Neural cell (in vitro differentiated cells): ENCODE measurements around the gene TECPR2. TPM values are rescaled to one million over a fixed set of nuclear protein-coding genes. Genes with fewer than 3 reads are reported as not detected.

Source experiments
- H2AFZ ChIP-seq: fragments of 200-600, 300-800 bp; sonication (generic), shearing (Covaris generic); 2 replicates; pipeline ENCODE4 v1.6.0; 2014; ENCODE audit warnings: low read depth, mild to moderate bottlenecking, antibody characterized with exemption, low read length, moderate library complexity
- H3F3A ChIP-seq: fragments of 200-600 bp; shearing (Covaris generic); 2 replicates; pipeline ENCODE4 v1.6.1; 2016; ENCODE audit warnings: mild to moderate bottlenecking, moderate library complexity, mixed read lengths, antibody characterized with exemption, low read length; ENCODE audit not compliant: insufficient read depth, poor library complexity, severe bottlenecking
- H3K27ac ChIP-seq: fragments of 200-600, 300-800 bp; sonication (generic), shearing (Covaris generic); 2 replicates; pipeline ENCODE4 v1.5.1; 2014; ENCODE audit warnings: mild to moderate bottlenecking, low read length, moderate library complexity
- H3K27me3 ChIP-seq: fragments of 300-800, 200-600 bp; sonication (generic), shearing (Covaris generic); 2 replicates; pipeline ENCODE4 v1.6.0; 2014; ENCODE audit warnings: mild to moderate bottlenecking, low read depth, low read length, moderate library complexity; ENCODE audit not compliant: insufficient read depth
- H3K36me3 ChIP-seq: fragments of 300-800, 200-600 bp; sonication (generic), shearing (Covaris generic); 2 replicates; pipeline ENCODE4 v1.5.1; 2014; ENCODE audit warnings: mild to moderate bottlenecking, antibody characterized with exemption, low read length, moderate library complexity; ENCODE audit not compliant: insufficient read depth
- H3K4me2 ChIP-seq: fragments of 300-800, 200-600 bp; sonication (generic), shearing (Covaris generic); 2 replicates; pipeline ENCODE4 v1.6.0; 2014; ENCODE audit warnings: mild to moderate bottlenecking, low read length
- H3K4me3 ChIP-seq: fragments of 300-800, 200-600 bp; sonication (generic), shearing (Covaris generic); 2 replicates; pipeline ENCODE4 v1.5.1; 2014; ENCODE audit warnings: mild to moderate bottlenecking, low read length, moderate library complexity
- H3K79me2 ChIP-seq: fragments of 200-600 bp; shearing (Covaris generic); replicated peaks from 2 replicates; pipeline ENCODE4 v1.6.0; 2014; ENCODE audit warnings: mild to moderate bottlenecking, low read length, moderate library complexity; ENCODE audit not compliant: insufficient read depth
- H3K9ac ChIP-seq: fragments of 300-800, 200-600 bp; sonication (generic), shearing (Covaris generic); 2 replicates; pipeline ENCODE4 v1.6.1; 2016; ENCODE audit warnings: mild to moderate bottlenecking, low read length, mixed read lengths
- H3K9me2 ChIP-seq: fragments of 200-600 bp; shearing (Covaris generic); 2 replicates; pipeline ENCODE4 v1.6.1; 2016; ENCODE audit warnings: mild to moderate bottlenecking, low read length, mixed read lengths; ENCODE audit not compliant: insufficient read depth
- H3K9me3 ChIP-seq: fragments of 200-600, 300-800 bp; sonication (generic), shearing (Covaris generic); 2 replicates; pipeline ENCODE4 v1.6.1; 2016; ENCODE audit warnings: mild to moderate bottlenecking, mixed run types, low read length, moderate library complexity, mixed read lengths
- H4K20me1 ChIP-seq: fragments of 200-600 bp; shearing (Covaris generic); 2 replicates; pipeline ENCODE4 v1.6.1; 2016; ENCODE audit warnings: mild to moderate bottlenecking, mixed run types; ENCODE audit not compliant: insufficient read depth
- CTCF ChIP-seq: fragments of 450-650 bp; IDR thresholded peaks from 2 replicates; pipeline ENCODE4 v1.5.1; 2014; ENCODE audit warnings: antibody characterized with exemption, mild to moderate bottlenecking, moderate library complexity; ENCODE audit not compliant: poor library complexity, severe bottlenecking
- EP300 ChIP-seq: fragments of 450-650 bp; conservative IDR thresholded peaks from 2 replicates; pipeline ENCODE4 v1.6.1; 2014; ENCODE audit warnings: antibody characterized with exemption, mild to moderate bottlenecking, moderate library complexity; ENCODE audit not compliant: poor library complexity, severe bottlenecking
- EZH2 ChIP-seq: fragments of 200-600, 300-800 bp; shearing (Covaris generic), sonication (generic); IDR thresholded peaks from 2 replicates; pipeline ENCODE4 v1.6.1; 2014; ENCODE audit warnings: antibody characterized with exemption, low read length, borderline replicate concordance, mild to moderate bottlenecking; ENCODE audit not compliant: insufficient read depth, poor library complexity, severe bottlenecking
- MXI1 ChIP-seq: fragments of 450-650 bp; conservative IDR thresholded peaks from 2 replicates; pipeline ENCODE4 v1.6.1; 2014; ENCODE audit warnings: antibody characterized with exemption, mild to moderate bottlenecking; ENCODE audit not compliant: poor library complexity, severe bottlenecking
- POLR2AphosphoS5 ChIP-seq: IDR thresholded peaks from 2 replicates; pipeline ENCODE4 v1.6.1; 2012
- RAD21 ChIP-seq: fragments of 450-650 bp; conservative IDR thresholded peaks from 2 replicates; pipeline ENCODE4 v1.6.1; 2014; ENCODE audit warnings: antibody characterized with exemption, mild to moderate bottlenecking, moderate library complexity
- REST ChIP-seq: IDR thresholded peaks from 2 replicates; pipeline ENCODE4 v1.6.1; 2012; ENCODE audit warnings: borderline replicate concordance
- SMC3 ChIP-seq: fragments of 450-650 bp; conservative IDR thresholded peaks from 2 replicates; pipeline ENCODE4 v1.6.1; 2014; ENCODE audit warnings: antibody characterized with exemption, mild to moderate bottlenecking, moderate library complexity; ENCODE audit not compliant: poor library complexity
- TAF1 ChIP-seq: IDR thresholded peaks from 2 replicates; pipeline ENCODE4 v1.6.1; 2012; ENCODE audit warnings: low read depth
- polyA plus RNA-seq: library from polyadenylated mRNA; depleted of rRNA; stranded (reverse); fragments of >200 nt; gene quantifications from 2 replicates; pipeline ENCODE4 v1.2.3, GENCODE V29; 2014

Gene TECPR2
- polyA plus RNA-seq, 1 donor from 2014 or later = 7.0 TPM

GRCh38 chr14:102473559-102473958, 110.8 kb downstream of the TECPR2 start (continued):
- no peak for TF ChIP-seq POLR2AphosphoS5
- TF ChIP-seq TAF1 = no peak
- no peak for TF ChIP-seq RAD21

GRCh38 chr14:102474934-102475333, 112.2 kb downstream of the TECPR2 start:
- Histone ChIP-seq H4K20me1 (no peaks in the 10 kb centered on the region), H3K4me3 (no peak overlapping the region), H3K27ac (no peak overlapping the region), H2AFZ (no peak overlapping the region), H3K27me3 (no peaks in the 10 kb centered on the region), H3K36me3 (no peaks in the 10 kb centered on the region), H3K9ac (no peak overlapping the region), H3K9me3 (no peaks in the 10 kb centered on the region), H3F3A (no peaks in the 10 kb centered on the region), H3K79me2 (no peaks in the 10 kb centered on the region), H3K9me2 (no peaks in the 10 kb centered on the region), H3K4me2 (no peak overlapping the region)
- TF ChIP-seq EZH2 (no peak), REST (no peak), MXI1 (no peak), EP300 (no peak), TAF1 (no peak), CTCF (no peak), SMC3 (no peak)

GRCh38 chr14:102479107-102479506, 116.4 kb downstream of the TECPR2 start:
- Histone ChIP-seq H3K27ac (no peak overlapping the region), H3K4me3 (no peak overlapping the region), H3K4me2 (no peak overlapping the region), H3K9ac (no peak overlapping the region), H3F3A (no peaks in the 10 kb centered on the region), H3K79me2 (no peaks in the 10 kb centered on the region), H3K9me2 (no peaks in the 10 kb centered on the region), H3K27me3 (no peaks in the 10 kb centered on the region), H3K36me3 (no peaks in the 10 kb centered on the region), H3K9me3 (no peaks in the 10 kb centered on the region), H4K20me1 (no peaks in the 10 kb centered on the region), H2AFZ (no peak overlapping the region)
- TF ChIP-seq EZH2 (no peak), SMC3 (no peak), RAD21 (no peak), REST (no peak), MXI1 (no peak), POLR2AphosphoS5 (no peak), EP300 (no peak), CTCF (no peak), TAF1 (no peak)
